H1 (cell line): ENCODE measurements around the gene ZMYND15. TPM values are rescaled to one million over a fixed set of nuclear protein-coding genes. Genes with fewer than 3 reads are reported as not detected.
A peak's percentile ranks its signal among the peaks of the same experiment; 100 is the strongest.

ENCODE experiments used
- CTCF ChIA-PET: fragments of 300-600 bp; sonication (Branson Sonifier 250); formaldehyde crosslinking; loops from one replicate; lab custom pipeline; 2021; ENCODE audit not compliant: partially characterized antibody; lab: Charles Lee
- POLR2A ChIA-PET: fragments of 300-600 bp; sonication (Branson Sonifier 250); formaldehyde crosslinking; loops from one replicate; lab custom pipeline; 2021; ENCODE audit warnings: inconsistent platforms; ENCODE audit not compliant: partially characterized antibody; lab: Charles Lee
- DNase-seq, 2 experiments: peaks; one replicate each; pipeline versions ENCODE4 v3.0.0 to v3.0.0-alpha.2; 2010 to 2022; ENCODE audit warnings: low spot score in 2 of 2, low read depth in 1 of 2, mixed read lengths in 1 of 2
- FAIRE-seq: peaks from 2 replicates; lab custom pipeline; 2011; peaks lifted over from hg19 to GRCh38; lab: Jason Lieb, UNC
- H2AFZ ChIP-seq: 2 replicates; pipeline ENCODE4 v1.8.1; 2012; ENCODE audit warnings: low read length, inconsistent platforms
- H2AK5ac ChIP-seq: 2 replicates; pipeline ENCODE4 v1.6.1; 2013; ENCODE audit warnings: low read depth, low read length
- H2BK120ac ChIP-seq: replicated peaks from 2 replicates; pipeline ENCODE3; 2013; ENCODE audit warnings: low read depth, low read length, inconsistent platforms
- H2BK12ac ChIP-seq: 2 replicates; pipeline ENCODE4 v1.6.1; 2013; ENCODE audit warnings: low read depth, low read length
- H2BK15ac ChIP-seq: 2 replicates; pipeline ENCODE4 v1.6.1; 2013; ENCODE audit warnings: low read length
- H2BK20ac ChIP-seq: 2 replicates; pipeline ENCODE4 v1.6.1; 2013; ENCODE audit warnings: low read length
- H2BK5ac ChIP-seq: 2 replicates; pipeline ENCODE4 v1.6.1; 2013; ENCODE audit warnings: low read depth, low read length
- H3K14ac ChIP-seq: 2 replicates; pipeline ENCODE4 v1.6.1; 2013; ENCODE audit warnings: inconsistent platforms; ENCODE audit not compliant: insufficient read length
- H3K18ac ChIP-seq: 2 replicates; pipeline ENCODE4 v1.6.1; 2013; ENCODE audit warnings: low read length; ENCODE audit errors: extremely low read depth
- H3K23ac ChIP-seq: 2 replicates; pipeline ENCODE4 v1.6.1; 2013; ENCODE audit warnings: inconsistent platforms; ENCODE audit not compliant: insufficient read length
- H3K23me2 ChIP-seq: 2 replicates; pipeline ENCODE4 v1.6.1; 2013; ENCODE audit warnings: low read depth, low read length
- H3K27ac ChIP-seq: 2 replicates; pipeline ENCODE4 v1.6.1; 2011; ENCODE audit warnings: low read depth, low read length, inconsistent platforms
- H3K27me3 ChIP-seq, 4 experiments: replicated peaks in 1 of 4; 1 replicate in 1 of 4; 2 replicates in 3 of 4; pipeline versions ENCODE4 v1.6.1 to v1.8.1; 2011 to 2013; ENCODE audit warnings: low read length in 3 of 4, mild to moderate bottlenecking in 3 of 4, inconsistent platforms in 2 of 4, mixed read lengths in 2 of 4, moderate library complexity in 1 of 4; ENCODE audit not compliant: control insufficient read depth in 3 of 4, insufficient read depth in 3 of 4; ENCODE audit errors: extremely low read depth in 1 of 4
- H3K36me3 ChIP-seq, 4 experiments: 2 replicates each; pipeline versions ENCODE4 v1.6.1 to v1.8.1; 2011 to 2013; ENCODE audit warnings: mild to moderate bottlenecking in 4 of 4, low read length in 3 of 4, moderate library complexity in 2 of 4, control low read depth in 1 of 4, inconsistent platforms in 1 of 4; ENCODE audit not compliant: insufficient read depth in 4 of 4, control insufficient read depth in 2 of 4
- H3K4ac ChIP-seq: replicated peaks from 2 replicates; pipeline ENCODE3; 2013; ENCODE audit warnings: low read length, low read depth, mixed read lengths, inconsistent platforms; ENCODE audit not compliant: insufficient read length
- H3K4me1 ChIP-seq, 4 experiments: replicated peaks in 1 of 4; 1 replicate in 1 of 4; 2 replicates in 3 of 4; pipeline versions ENCODE4 v1.6.1 to v1.8.1; 2011 to 2013; ENCODE audit warnings: low read length in 3 of 4, inconsistent platforms in 2 of 4, mixed read lengths in 1 of 4; ENCODE audit not compliant: insufficient read depth in 4 of 4, control insufficient read depth in 3 of 4
- H3K4me2 ChIP-seq, 2 experiments: 2 replicates each; pipeline versions ENCODE4 v1.6.1 to v1.8.1; 2011 to 2013; ENCODE audit warnings: low read depth in 2 of 2, low read length in 2 of 2, control low read depth in 1 of 2, inconsistent platforms in 1 of 2, mild to moderate bottlenecking in 1 of 2; ENCODE audit not compliant: insufficient read depth in 1 of 2
- H3K4me3 ChIP-seq, 4 experiments: fragments of 200-600, 300-600 bp in 1 of 4; sonication (generic), shearing (Covaris generic), sonication (Bioruptor Twin) in 1 of 4; 2 replicates each; pipeline versions ENCODE4 v1.5.1 to v1.8.1; 2011 to 2016; ENCODE audit warnings: low read length in 4 of 4, low read depth in 3 of 4, control low read depth in 2 of 4, inconsistent platforms in 2 of 4, mild to moderate bottlenecking in 2 of 4, mixed read lengths in 1 of 4, moderate library complexity in 1 of 4; ENCODE audit not compliant: insufficient read depth in 2 of 4; ENCODE audit errors: extremely low read depth in 1 of 4
- H3K56ac ChIP-seq: replicated peaks from 2 replicates; pipeline ENCODE3; 2013; ENCODE audit warnings: low read depth, mild to moderate bottlenecking, mixed read lengths, low read length, inconsistent platforms; ENCODE audit not compliant: insufficient read length
- H3K79me1 ChIP-seq: 2 replicates; pipeline ENCODE4 v1.6.1; 2013; ENCODE audit warnings: low read depth, low read length, control low read depth
- H3K79me2 ChIP-seq, 2 experiments: 2 replicates each; pipeline versions ENCODE4 v1.6.1 to v1.8.1; 2012 to 2013; ENCODE audit warnings: low read length in 2 of 2, mild to moderate bottlenecking in 2 of 2, inconsistent platforms in 1 of 2; ENCODE audit not compliant: insufficient read depth in 2 of 2, control insufficient read depth in 1 of 2
- H3K9ac ChIP-seq, 4 experiments: replicated peaks in 1 of 4; 1 replicate in 1 of 4; 2 replicates in 3 of 4; pipeline versions ENCODE4 v1.6.1 to v1.8.1; 2011 to 2013; ENCODE audit warnings: low read depth in 3 of 4, low read length in 3 of 4, control low read depth in 2 of 4, mild to moderate bottlenecking in 2 of 4, moderate library complexity in 2 of 4, inconsistent platforms in 1 of 4; ENCODE audit errors: extremely low read depth in 1 of 4
- H3K9me3 ChIP-seq, 2 experiments: 2 replicates each; pipeline versions ENCODE4 v1.6.1 to v1.8.1; 2012 to 2013; ENCODE audit warnings: mild to moderate bottlenecking in 2 of 2, moderate library complexity in 2 of 2, control low read depth in 1 of 2, inconsistent platforms in 1 of 2, low read depth in 1 of 2, low read length in 1 of 2, mixed read lengths in 1 of 2; ENCODE audit not compliant: insufficient read depth in 2 of 2
- H4K20me1 ChIP-seq, 2 experiments: replicated peaks in 1 of 2; 2 replicates each; pipeline versions ENCODE3 to v1.8.1; 2011 to 2013; ENCODE audit warnings: inconsistent platforms in 2 of 2, low read length in 2 of 2, mild to moderate bottlenecking in 1 of 2; ENCODE audit not compliant: insufficient read depth in 2 of 2, control insufficient read depth in 1 of 2
- H4K5ac ChIP-seq: 2 replicates; pipeline ENCODE4 v1.6.1; 2013; ENCODE audit warnings: low read length, low read depth, mixed read lengths, inconsistent platforms; ENCODE audit not compliant: insufficient read length
- H4K8ac ChIP-seq: 2 replicates; pipeline ENCODE4 v1.8.0; 2013; ENCODE audit warnings: mild to moderate bottlenecking, moderate library complexity, low read length, inconsistent platforms; ENCODE audit not compliant: insufficient read depth; ENCODE audit errors: extremely low read depth
- H4K91ac ChIP-seq: replicated peaks from 2 replicates; pipeline ENCODE3; 2013; ENCODE audit warnings: low read length, mixed read lengths, inconsistent platforms; ENCODE audit not compliant: insufficient read length
- ASH2L ChIP-seq: fragments of 200-600, 300-600 bp; sonication (generic); IDR thresholded peaks from one replicate; pipeline ENCODE4 v1.7.1; 2017; ENCODE audit warnings: low read length
- E2F6 ChIP-seq: IDR thresholded peaks from 2 replicates; pipeline ENCODE4 v1.6.1; 2012; ENCODE audit warnings: inconsistent platforms
- EGR1 ChIP-seq: IDR thresholded peaks from 2 replicates; pipeline ENCODE4 v1.6.1; 2011; ENCODE audit warnings: low read depth, low read length, borderline replicate concordance
- POLR2A ChIP-seq, 2 experiments: IDR thresholded peaks; 1 replicate in 1 of 2; 2 replicates in 1 of 2; pipeline ENCODE4 v1.6.1; 2011; ENCODE audit warnings: low read depth in 2 of 2, low read length in 2 of 2, mild to moderate bottlenecking in 2 of 2; ENCODE audit errors: control extremely low read depth in 1 of 2
- RNF2 ChIP-seq: fragments of 200-900, 300-1000 bp; sonication (generic); IDR thresholded peaks from 2 replicates; pipeline ENCODE4 v1.7.1; 2016; ENCODE audit warnings: borderline replicate concordance, low read depth, mild to moderate bottlenecking, antibody characterized with exemption, low read length; ENCODE audit not compliant: poor library complexity, severe bottlenecking; ENCODE audit errors: missing control alignments
- TEAD4 ChIP-seq: IDR thresholded peaks from 2 replicates; pipeline ENCODE4 v1.6.1; 2012; ENCODE audit warnings: low read depth, low read length, inconsistent platforms, mixed read lengths
- USF2 ChIP-seq: IDR thresholded peaks from 2 replicates; pipeline ENCODE4 v1.6.1; 2011; ENCODE audit warnings: low read length, improper control_type of control experiment
- WGBS, 2 experiments: shearing (Covaris generic) in 1 of 2; methylation state at CpG; one replicate each; pipeline versions ENCODE4 v1.1.6 to v1.1.7; 2013 to 2015; ENCODE audit warnings: low lambda C conversion rate in 2 of 2, mixed read lengths in 2 of 2, inconsistent platforms in 1 of 2, low coverage in 1 of 2, missing lambda C conversion rate in 1 of 2; ENCODE audit not compliant: insufficient replicate concordance in 2 of 2, insufficient coverage in 1 of 2, insufficient read length in 1 of 2; ENCODE audit errors: extremely low coverage in 1 of 2, missing lambda C conversion rate in 1 of 2; 5-methylcytosine and 5-hydroxymethylcytosine counted together
- polyA plus RNA-seq, 7 experiments: library from polyadenylated mRNA; depleted of rRNA in 3 of 7; stranded (reverse) in 5 of 7; unstranded in 2 of 7; fragments of >200 nt in 5 of 7; fragments of 200-250 nt in 2 of 7; gene quantifications; 1 replicate in 5 of 7; 2 replicates in 1 of 7; 4 replicates in 1 of 7; pipeline versions ENCODE4 v1.2.1 to v1.2.3, GENCODE V29; 2011 to 2013; ENCODE audit warnings: missing spikeins in 2 of 7, mixed read lengths in 2 of 7
- total RNA-seq: library from RNA; stranded (reverse); fragmentation: NEBNext Ultra II Directional; extraction: Animal tissue kit (Norgen Biotek cat#: 25700); gene quantifications from 2 replicates; pipeline ENCODE4 v1.2.1, GENCODE V29; 2021

Gene ZMYND15
- total and polyA plus RNA-seq, 2 of the 8 experiments (the other 6 are each of a cell fraction or from before 2014, with no cell fraction given), result 0.53 to 0.58 TPM

GRCh38 chr17:4709794-4710692 lies 29.6 kb upstream of the ZMYND15 start, which contains the start of gene ARRB2:
TSS of gene ARRB2 (plus strand) at chr17:4710632. CDS start at chr17:4710722, 90 bp downstream.
- Histone ChIP-seq H2BK12ac (peak within 1 kb of the TSS; percentile 0; the same call in 1 of the 2 replicates), H3K18ac (peak within 1 kb of the TSS; percentile 71), H4K8ac (peak within 1 kb of the TSS; percentile 83), H4K20me1 (peaks cover 0 to 7% of the 10 kb centered on the region in 2 experiments), H3K4me1 (peaks cover 6 to 15% (median 10%) of the 10 kb centered on the region in 4 experiments), H3K4me2 (peak within 1 kb of the TSS; percentile 76 to 96), H3K79me1 (peaks cover 7% of the 10 kb centered on the region; the same call in 1 of the 2 replicates), H3K23me2 (peaks cover 6% of the 10 kb centered on the region), H4K91ac (peak within 1 kb of the TSS; percentile 51), H3K23ac (no peak within 1 kb of the TSS), H3K36me3 (no peaks in the 10 kb centered on the region), H2BK15ac (peak within 1 kb of the TSS; percentile 83; the same call in 1 of the 2 replicates), H3K27ac (peak within 1 kb of the TSS; percentile 50; the same call in 1 of the 2 replicates), H3K9me3 (0 out of 4 replicates have a peak, but pooled peaks cover 0 to 3% of the 10 kb centered on the region in 2 experiments), H2BK5ac (peak within 1 kb of the TSS; percentile 67; the same call in 1 of the 2 replicates), H3K4ac (no peak within 1 kb of the TSS), H3K56ac (peak within 1 kb of the TSS; percentile 0), H2BK20ac (no peak within 1 kb of the TSS), H2AFZ (peak within 1 kb of the TSS; percentile 43; the same call in 1 of the 2 replicates), H2BK120ac (no peak within 1 kb of the TSS), H4K5ac (peak within 1 kb of the TSS; percentile 17), H3K4me3 (peak within 1 kb of the TSS; percentile 64 to 81 (median 70)), H3K27me3 (no peaks in the 10 kb centered on the region), H3K14ac (peak within 1 kb of the TSS; percentile 44), H2AK5ac (no peak within 1 kb of the TSS), H3K79me2 (peaks cover 0 to 19% of the 10 kb centered on the region in 2 experiments; a peak in 2 of 4 replicates), H3K9ac (peak within 1 kb of the TSS; percentile 51 to 59 (median 56))
- DNase-seq (peak; percentile 90 to 95), FAIRE-seq (peak; percentile 7)
- WGBS, 2 experiments, result 2% methylated on average over 28 of the region's 67 CpGs; no CpG with 5 or more reads in 1 of the 2 experiments
- POLR2A ChIA-PET, result interaction anchor here (0.8 to 2.5 kb wide), 14 partner anchors 10 to 240 kb away, joined by 3 to 14 read pairs (median 3); partner anchors contain the start of genes GLTPD2, MED11, RNF167 and SLC25A11
- CTCF ChIA-PET, result interaction anchor here (0.6 to 1.5 kb wide), 11 partner anchors 9 to 555 kb away, joined by 3 to 4 read pairs (median 3); partner anchors contain the start of gene PSMB6
- no peak for TF ChIP-seq RNF2
- TF ChIP-seq E2F6, result peak; percentile 64
- peak in 1 of 2 experiments; percentile 48; a peak in 1 of 3 replicates for TF ChIP-seq POLR2A (IDR thresholded peaks at IDR 0.05; ENCODE audit: control extremely low read depth in 1 of 2, low read depth in 2 of 2, low read length in 2 of 2)
- no peak for TF ChIP-seq USF2
- TF ChIP-seq TEAD4, result 0 out of 2 replicates have a peak, but pooled peaks have one; percentile 16
- 0 out of 2 replicates have a peak, but pooled peaks have one; percentile 1 for TF ChIP-seq EGR1
- no peak for TF ChIP-seq ASH2L
